ENCODE results near the gene PPP1R3D.

GRCh38 chr20:59925899-59926298 lies 14.2 kb downstream of the PPP1R3D start:
- TF ChIP-seq CTCF (IDR thresholded peaks at IDR 0.05) (no peak), POLR2A (IDR thresholded peaks at IDR 0.05) (no peak)
